HUDEP-2 (cell line): ENCODE results near the gene AGMAT.

ENCODE experiments used
- DNase-seq, 76 experiments: peaks; one replicate each; lab custom pipeline; 2025; ENCODE audit not compliant: unreplicated experiment in 76 of 76; lab: John Stamatoyannopoulos, UW

The AGMAT gene

GRCh38 chr1:15525050-15526020 is 59.5 kb downstream of the AGMAT start:
- peak in 3 of 76 experiments; percentile 2 to 94 (median 81) for DNase-seq

GRCh38 chr1:15524283-15525049 is 60.4 kb downstream of the AGMAT start:
- peak; percentile 40 to 99 (median 99) for DNase-seq

GRCh38 chr1:15524021-15524282 is 60.9 kb downstream of the AGMAT start, which contains the start of gene CASP9:
CASP9 (minus strand) TSS chr1:15524215; CDS start chr1:15524200, 15 bp downstream.
- DNase-seq = no peak

GRCh38 chr1:15523104-15524020 is 61.5 kb downstream of the AGMAT start:
- peak in 1 of 76 experiments; percentile 35 for DNase-seq

GRCh38 chr1:15522551-15522950 is 62.3 kb downstream of the AGMAT start:
- DNase-seq = no peak
